AG04450 (cell line): ENCODE results near the gene MAGI2. TPM values are rescaled to one million over a fixed set of nuclear protein-coding genes. Genes with fewer than 3 reads are reported as not detected.

Source experiments
- CTCF ChIA-PET: fragments of 300-600, 350-600 bp; formaldehyde crosslinking; extraction: SDS; loops from one replicate; lab custom pipeline; 2022; ENCODE audit warnings: antibody characterized with exemption, inconsistent platforms; lab: Charles Lee
- POLR2A ChIA-PET: fragments of 350-600 bp; formaldehyde crosslinking; extraction: SDS; loops from one replicate; lab custom pipeline; 2021; ENCODE audit warnings: antibody characterized with exemption, inconsistent platforms; lab: Yijun Ruan, JAX
- DNase-seq: peaks from one replicate; pipeline ENCODE4 v3.0.0-alpha.2; 2011; ENCODE audit warnings: low read depth, low spot score
- H3K27ac ChIP-seq: one replicate; pipeline ENCODE4 v1.5.1; 2012; ENCODE audit warnings: low read depth, low read length, control low read depth
- H3K27me3 ChIP-seq: one replicate; pipeline ENCODE4 v1.6.0; 2012; ENCODE audit warnings: low read length; ENCODE audit not compliant: control insufficient read depth, insufficient read depth
- H3K4me3 ChIP-seq: 2 replicates; pipeline ENCODE4 v1.5.1; 2011; ENCODE audit warnings: mild to moderate bottlenecking, low read depth, low read length, control low read depth
- H3K9me3 ChIP-seq: 2 replicates; pipeline ENCODE4 v1.5.1; 2012; ENCODE audit warnings: low read length; ENCODE audit not compliant: control insufficient read depth, insufficient read depth
- polyA plus RNA-seq: library from polyadenylated mRNA; depleted of rRNA; stranded (reverse); fragments of >200 nt; gene quantifications from 2 replicates; pipeline ENCODE4 v1.2.3, GENCODE V29; 2011
- TF ChIP-seq, protein P1 (sequence below): IDR thresholded peaks from 2 replicates; pipeline ENCODE4 v1.5.1; 2011; ENCODE audit warnings: low read depth, low read length, control low read depth, inconsistent platforms

MAGI2 gene
- polyA plus RNA-seq, 1 experiment, result 2.3 TPM

DNA sequence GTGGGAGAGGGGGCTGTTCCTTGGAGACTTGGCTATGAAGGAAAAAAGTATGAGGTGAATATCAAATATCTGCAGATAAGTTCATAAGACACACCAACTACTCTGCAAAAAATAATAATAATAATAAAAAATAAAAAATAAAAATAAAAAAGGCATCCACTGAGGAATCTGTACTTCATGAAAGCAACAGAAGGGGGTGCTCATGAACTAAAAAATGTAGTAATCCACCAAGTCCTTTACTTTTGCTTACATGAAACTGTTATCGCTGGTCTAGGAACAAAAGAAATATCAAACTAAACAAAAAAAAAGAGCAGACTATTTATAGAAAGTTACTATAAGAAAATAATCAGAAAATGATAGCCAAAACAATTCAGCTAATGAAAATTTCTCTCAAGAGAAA lies 1075.9 kb downstream of the MAGI2 start:
- no peak overlapping the region for H3K4me3 ChIP-seq
- no peak overlapping the region for H3K27ac ChIP-seq
- POLR2A ChIA-PET, result no interaction called here
- H3K9me3 ChIP-seq, result no peaks in the 10 kb centered on the region
- DNase-seq, result no peak
- TF ChIP-seq, protein P1, sequence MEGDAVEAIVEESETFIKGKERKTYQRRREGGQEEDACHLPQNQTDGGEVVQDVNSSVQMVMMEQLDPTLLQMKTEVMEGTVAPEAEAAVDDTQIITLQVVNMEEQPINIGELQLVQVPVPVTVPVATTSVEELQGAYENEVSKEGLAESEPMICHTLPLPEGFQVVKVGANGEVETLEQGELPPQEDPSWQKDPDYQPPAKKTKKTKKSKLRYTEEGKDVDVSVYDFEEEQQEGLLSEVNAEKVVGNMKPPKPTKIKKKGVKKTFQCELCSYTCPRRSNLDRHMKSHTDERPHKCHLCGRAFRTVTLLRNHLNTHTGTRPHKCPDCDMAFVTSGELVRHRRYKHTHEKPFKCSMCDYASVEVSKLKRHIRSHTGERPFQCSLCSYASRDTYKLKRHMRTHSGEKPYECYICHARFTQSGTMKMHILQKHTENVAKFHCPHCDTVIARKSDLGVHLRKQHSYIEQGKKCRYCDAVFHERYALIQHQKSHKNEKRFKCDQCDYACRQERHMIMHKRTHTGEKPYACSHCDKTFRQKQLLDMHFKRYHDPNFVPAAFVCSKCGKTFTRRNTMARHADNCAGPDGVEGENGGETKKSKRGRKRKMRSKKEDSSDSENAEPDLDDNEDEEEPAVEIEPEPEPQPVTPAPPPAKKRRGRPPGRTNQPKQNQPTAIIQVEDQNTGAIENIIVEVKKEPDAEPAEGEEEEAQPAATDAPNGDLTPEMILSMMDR, result no peak
- CTCF ChIA-PET, result interaction anchor here (3.2 kb wide), 1 partner anchor 244 kb away, joined by 11 read pairs; no protein-coding TSS in a partner anchor
- no peaks in the 10 kb centered on the region for H3K27me3 ChIP-seq

DNA sequence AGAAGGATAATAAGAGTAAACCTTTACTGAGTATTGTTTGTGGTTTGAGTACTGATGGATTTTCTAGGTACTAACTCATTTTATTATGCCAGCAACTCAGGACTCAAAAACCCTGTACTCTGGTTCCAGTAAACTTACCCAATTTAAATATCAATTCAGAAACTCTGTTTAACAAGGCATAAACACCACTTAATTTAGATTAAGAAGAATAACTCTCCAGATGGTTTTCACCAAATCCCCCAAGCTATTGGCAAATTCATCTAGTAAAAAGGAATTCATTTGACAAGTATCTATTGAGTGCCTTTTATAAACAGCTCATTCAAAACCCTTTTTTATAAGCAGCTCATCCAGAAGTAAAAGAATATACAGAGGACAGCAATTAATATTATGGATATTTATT lies 1082.5 kb downstream of the MAGI2 start:
- Histone ChIP-seq H3K27me3 (no peaks in the 10 kb centered on the region), H3K9me3 (no peaks in the 10 kb centered on the region), H3K27ac (no peak overlapping the region), H3K4me3 (no peak overlapping the region)
- TF ChIP-seq, protein P1, result no peak
- DNase-seq, result no peak
- ChIA-PET CTCF (no interaction called here), POLR2A (no interaction called here)

DNA sequence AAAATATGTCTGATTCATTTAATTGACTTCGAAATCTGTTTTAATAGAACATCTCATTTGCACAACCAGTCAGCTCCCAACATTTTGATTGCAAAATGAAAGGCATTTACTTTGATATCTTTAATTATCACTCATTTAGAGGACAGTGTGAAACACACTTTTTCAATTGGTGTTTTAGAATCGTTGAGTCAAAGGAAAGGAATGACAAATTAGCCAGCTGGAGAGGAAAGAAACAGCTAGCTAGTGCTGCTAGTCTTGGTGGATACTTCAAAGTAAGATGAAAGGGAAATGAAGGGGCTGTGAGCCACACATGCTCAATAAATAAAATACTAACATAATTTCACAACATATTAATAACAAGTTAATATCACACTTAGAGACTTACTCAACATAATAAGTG lies 1084.7 kb downstream of the MAGI2 start:
- no peak for DNase-seq
- Histone ChIP-seq H3K9me3 (no peaks in the 10 kb centered on the region), H3K4me3 (no peak overlapping the region), H3K27me3 (no peaks in the 10 kb centered on the region), H3K27ac (no peak overlapping the region)
- ChIA-PET POLR2A (no interaction called here), CTCF (no interaction called here)
- TF ChIP-seq, protein P1, result no peak

DNA sequence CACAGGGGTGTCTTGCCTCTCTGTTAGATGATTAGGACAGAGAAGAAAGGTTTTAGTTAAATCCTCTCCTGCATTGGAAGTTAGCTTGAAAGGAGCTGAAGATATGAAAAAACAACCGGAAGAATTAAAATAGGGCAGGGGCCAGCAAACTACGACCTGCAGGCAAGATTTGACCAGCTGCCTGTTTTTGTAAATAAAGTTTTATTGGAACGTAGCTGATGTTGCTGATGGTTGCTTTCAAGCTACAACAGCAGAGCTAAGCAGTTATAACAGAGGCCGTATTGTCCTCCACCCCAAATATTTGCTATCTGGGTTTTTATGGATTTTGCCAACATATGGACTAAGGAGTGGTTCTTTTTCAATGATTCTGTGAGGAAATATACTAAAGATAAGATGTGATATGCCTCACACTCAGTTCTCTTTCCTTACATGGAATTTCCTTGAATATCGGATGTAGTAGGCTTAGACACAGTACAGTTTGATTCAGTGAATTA lies 1086.1 kb downstream of the MAGI2 start:
- ChIA-PET CTCF (no interaction called here), POLR2A (no interaction called here)
- TF ChIP-seq, protein P1, result no peak
- no peak for DNase-seq
- Histone ChIP-seq H3K27ac (no peak overlapping the region), H3K4me3 (no peak overlapping the region), H3K27me3 (no peaks in the 10 kb centered on the region), H3K9me3 (no peaks in the 10 kb centered on the region)

DNA sequence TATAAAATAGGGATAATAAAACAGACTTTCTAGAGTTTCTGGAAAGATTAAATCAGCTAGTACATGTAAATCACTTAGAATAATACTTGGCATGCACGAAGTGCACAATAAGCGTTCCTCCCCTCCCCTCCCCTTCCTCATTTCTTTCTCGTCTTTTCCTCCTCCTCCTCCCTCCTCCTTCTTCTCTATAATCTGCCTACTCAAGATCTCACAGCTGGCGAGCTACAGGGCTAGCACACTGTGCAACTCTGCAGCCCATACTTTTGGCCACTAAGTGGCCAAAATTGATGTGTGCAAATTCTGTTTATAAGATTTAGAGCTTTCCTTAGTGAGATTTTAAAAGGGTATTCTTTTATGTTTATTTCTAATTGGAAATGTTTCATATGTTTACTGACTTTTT lies 1089.6 kb downstream of the MAGI2 start:
- CTCF ChIA-PET, result interaction anchor here (0.8 to 1.5 kb wide), 3 partner anchors 16 to 229 kb away, joined by 3 to 4 read pairs (median 4); no protein-coding TSS in a partner anchor
- Histone ChIP-seq H3K27ac (no peak overlapping the region), H3K9me3 (no peaks in the 10 kb centered on the region), H3K4me3 (no peak overlapping the region), H3K27me3 (no peaks in the 10 kb centered on the region)
- no peak for DNase-seq
- POLR2A ChIA-PET, result no interaction called here
- TF ChIP-seq, protein P1, result peak; percentile 31
